NCI-H1105 treated with DMSO at 0.1 percent for 48 hours (cell line): ENCODE measurements around the gene OAS2.
A peak's percentile ranks its signal among the peaks of the same experiment; 100 is the strongest.

Experiments used
- DNase-seq: peaks from one replicate; lab custom pipeline; 2025; lab: John Stamatoyannopoulos, UW

The OAS2 gene

GRCh38 chr12:113058553-113058952, 80.2 kb downstream of the OAS2 start:
- no peak for DNase-seq

GRCh38 chr12:113059071-113059595, 80.8 kb downstream of the OAS2 start:
- DNase-seq: no peak

GRCh38 chr12:113060336-113060960, 82.1 kb downstream of the OAS2 start:
- DNase-seq: no peak

GRCh38 chr12:113061061-113061694, 82.9 kb downstream of the OAS2 start:
- peak; percentile 59 for DNase-seq
